ENCODE measurements around the gene ZDHHC22.
"Not testable (repeated sequence)": the region's sequence is repeated elsewhere in the genome, so short reads cannot be mapped to it uniquely, and the experiment has no call there.

Gene ZDHHC22, protein sequence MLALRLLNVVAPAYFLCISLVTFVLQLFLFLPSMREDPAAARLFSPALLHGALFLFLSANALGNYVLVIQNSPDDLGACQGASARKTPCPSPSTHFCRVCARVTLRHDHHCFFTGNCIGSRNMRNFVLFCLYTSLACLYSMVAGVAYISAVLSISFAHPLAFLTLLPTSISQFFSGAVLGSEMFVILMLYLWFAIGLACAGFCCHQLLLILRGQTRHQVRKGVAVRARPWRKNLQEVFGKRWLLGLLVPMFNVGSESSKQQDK

DNA sequence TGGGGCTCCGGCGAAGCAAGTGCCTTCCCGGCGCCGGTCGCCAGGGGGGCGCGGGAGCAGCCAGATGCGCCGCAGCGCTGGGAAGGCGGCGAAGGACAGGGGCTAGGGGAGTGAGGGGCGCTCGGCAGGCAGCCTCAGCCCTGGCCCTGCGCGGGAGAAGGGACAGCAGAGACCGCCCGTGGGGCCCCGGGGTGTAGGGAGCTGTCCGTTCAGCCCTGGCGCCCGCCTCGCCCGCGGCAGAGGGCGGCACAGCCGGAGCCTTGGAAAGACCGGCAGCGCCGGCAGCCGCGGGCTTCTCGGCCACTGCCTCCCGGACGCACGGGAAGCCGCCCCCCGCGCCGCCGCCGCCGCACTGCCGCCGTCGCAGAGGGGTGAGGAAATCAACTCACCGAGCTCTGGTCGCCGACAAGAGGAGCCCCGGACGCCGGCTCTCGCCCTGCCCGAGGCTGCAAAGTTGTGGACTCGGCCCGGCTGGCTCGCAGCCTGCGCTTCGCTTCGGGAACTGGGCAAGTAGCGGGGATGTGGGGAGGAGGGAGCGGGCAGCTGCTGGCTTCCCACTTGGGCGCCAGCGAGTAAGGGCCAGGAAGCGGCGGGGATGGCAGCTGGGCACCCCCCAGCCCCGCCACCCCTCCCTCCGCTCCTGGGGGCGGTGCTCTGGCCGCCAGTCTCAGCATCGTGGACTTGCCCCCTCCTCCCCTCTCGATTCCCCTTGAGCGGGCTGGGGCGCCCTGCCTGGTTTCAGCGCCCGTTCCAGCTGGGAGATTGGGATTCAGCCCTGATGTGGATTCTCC, at the start of gene ZDHHC22:
ZDHHC22 (minus strand) TSS at position 578 of the 791 bp plus-strand sequence. CDS start 2,053 bp downstream, outside the sequence.
- DNase-seq: peak; percentile 64

DNA sequence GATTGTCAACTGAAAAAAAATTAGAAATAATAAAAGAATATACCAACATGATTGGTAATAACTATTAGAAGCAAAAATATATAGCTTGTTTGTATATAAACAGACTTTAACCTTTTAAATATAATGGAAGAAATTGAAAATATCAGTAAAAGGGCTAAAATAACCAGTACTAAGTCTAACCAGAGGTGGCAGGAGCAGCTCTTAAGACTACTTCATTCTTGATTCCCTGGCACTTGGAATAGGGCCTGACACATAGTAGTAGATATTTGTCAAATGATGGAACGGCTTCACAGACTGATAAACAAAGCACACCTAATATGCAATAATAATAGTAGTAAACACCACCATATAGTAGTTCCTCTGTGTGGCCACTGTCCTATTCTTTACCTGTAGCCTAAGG, 49.4 kb upstream of the ZDHHC22 start:
- DNase-seq: no peak

DNA sequence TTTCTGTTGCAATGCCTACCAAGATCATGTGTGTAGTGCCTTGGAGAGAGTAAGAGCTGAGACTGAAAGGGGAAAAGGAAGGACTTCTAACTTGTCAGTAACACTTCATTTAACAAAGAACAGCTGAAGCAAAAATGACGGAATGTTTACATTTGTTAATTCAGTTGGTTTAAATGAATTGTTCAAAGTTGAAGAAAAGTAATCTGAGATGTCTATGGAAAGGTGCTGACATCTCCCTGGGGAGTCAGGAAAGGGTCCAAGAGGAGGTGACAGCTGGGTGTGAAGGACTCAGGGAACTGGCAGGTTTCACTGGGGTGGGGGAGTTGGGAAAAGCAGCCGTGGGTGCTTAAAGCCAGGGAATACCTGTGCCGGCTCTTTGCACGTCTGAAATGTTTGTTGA, 47.9 kb upstream of the ZDHHC22 start:
- no peak for DNase-seq

DNA sequence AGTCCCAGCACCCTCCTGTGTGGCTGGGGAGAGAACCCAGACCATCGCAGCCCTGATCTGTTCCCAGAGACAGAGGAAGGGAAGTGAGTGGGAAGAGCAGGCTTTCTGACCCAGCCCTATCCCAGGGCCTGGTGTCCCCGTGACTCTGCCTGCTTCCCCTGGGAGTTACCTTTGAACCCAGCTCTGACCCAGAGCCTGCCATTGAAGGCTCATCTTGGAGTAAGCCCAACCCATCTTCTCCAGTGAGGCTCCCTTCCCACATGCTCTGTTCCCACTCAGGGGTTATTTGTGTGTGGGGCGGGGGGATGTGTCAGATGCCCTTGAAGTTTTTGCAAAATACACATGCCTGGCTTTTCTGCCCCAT, 46.0 kb upstream of the ZDHHC22 start:
- DNase-seq: no peak

DNA sequence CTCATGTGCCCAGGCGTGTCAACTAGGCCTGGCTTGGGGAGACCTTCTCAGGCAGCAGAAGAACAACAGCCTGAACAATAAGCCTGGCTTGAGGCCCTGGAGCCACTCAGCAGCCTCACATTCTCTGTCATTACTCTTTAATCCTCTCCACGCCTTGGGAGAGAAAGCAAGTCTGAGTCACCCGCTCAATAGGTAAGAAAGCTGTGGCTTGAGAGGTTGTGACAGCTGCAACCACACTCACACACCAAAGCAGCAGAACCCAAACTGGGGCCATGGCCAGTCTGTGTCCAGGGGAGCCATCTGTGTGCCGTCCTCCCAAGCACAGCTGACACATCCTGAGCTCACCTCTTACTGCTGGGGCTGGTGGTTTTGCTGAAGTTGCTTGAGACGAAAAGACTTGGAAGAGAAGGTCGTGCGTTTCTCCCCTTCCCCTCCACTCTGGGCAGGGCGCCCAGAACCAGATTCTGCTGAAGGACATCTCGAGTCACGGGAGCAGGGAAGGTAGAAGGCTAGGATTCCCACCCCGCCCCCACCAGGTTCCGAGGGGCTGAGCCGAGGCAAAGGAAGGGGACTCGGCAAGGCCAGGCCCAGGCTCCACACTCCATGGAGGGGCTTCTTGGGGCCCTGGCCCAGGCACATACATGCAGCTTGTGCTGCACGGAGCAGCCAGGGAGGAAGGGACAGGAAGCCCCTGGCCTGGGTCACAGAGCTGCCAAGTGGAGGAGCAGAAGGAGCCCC, 45.5 kb upstream of the ZDHHC22 start:
- DNase-seq: no peak

DNA sequence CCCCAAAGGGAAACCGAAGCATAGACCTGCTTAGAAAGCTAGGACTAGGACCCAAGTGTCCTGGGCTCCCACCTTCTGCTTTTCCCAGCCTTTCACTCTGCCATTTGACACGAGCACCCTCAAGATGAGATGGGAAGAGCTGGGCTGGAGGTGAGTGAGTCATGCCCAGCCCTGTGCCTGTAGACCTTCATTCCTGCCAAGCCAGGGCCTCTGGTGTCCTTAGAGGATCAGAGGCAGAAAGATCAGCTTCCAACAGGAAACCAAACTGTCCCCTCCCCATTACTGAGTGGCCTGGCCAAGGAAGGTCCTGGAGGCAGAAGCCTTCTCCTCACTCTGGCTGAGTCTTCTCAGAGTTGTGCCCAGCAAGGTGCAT, 43.5 kb upstream of the ZDHHC22 start:
- DNase-seq: no peak

DNA sequence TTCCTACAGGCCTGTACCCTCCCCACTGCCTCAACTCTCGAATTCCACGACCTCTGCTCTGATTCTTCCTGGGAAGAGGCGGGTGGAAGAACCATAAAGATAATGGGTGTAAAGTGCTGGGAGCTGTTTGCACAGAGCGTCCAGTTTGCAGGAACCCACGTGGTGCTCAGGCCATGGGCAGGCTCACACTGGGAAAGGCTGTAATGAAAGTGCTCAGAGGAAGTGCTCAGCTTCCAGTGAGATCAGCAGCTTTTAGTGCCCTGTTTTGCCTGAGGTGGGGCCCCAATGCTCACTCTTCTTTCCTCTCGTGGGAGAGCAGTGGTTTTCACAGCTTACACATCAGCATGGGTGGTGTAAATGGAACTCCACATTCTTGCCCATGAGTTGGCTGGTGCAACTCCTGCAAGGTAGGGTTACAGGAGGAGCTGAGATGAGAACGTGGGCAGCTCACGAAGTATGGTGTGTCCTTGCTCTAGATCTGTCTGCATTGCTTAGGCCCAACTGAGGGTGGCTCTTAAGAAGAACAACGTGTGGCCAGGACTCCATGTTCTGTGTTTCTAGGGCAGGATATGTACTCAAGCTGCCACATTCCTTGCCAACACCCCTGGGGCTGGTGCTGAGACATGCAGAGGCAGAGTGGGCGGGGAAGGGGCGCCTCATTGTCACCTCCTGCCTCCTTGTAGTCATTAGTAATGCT, 43.0 kb upstream of the ZDHHC22 start:
- no peak for DNase-seq

GRCh38 chr14:77183896-77184295, 42.3 kb upstream of the ZDHHC22 start:
- no peak for DNase-seq

DNA sequence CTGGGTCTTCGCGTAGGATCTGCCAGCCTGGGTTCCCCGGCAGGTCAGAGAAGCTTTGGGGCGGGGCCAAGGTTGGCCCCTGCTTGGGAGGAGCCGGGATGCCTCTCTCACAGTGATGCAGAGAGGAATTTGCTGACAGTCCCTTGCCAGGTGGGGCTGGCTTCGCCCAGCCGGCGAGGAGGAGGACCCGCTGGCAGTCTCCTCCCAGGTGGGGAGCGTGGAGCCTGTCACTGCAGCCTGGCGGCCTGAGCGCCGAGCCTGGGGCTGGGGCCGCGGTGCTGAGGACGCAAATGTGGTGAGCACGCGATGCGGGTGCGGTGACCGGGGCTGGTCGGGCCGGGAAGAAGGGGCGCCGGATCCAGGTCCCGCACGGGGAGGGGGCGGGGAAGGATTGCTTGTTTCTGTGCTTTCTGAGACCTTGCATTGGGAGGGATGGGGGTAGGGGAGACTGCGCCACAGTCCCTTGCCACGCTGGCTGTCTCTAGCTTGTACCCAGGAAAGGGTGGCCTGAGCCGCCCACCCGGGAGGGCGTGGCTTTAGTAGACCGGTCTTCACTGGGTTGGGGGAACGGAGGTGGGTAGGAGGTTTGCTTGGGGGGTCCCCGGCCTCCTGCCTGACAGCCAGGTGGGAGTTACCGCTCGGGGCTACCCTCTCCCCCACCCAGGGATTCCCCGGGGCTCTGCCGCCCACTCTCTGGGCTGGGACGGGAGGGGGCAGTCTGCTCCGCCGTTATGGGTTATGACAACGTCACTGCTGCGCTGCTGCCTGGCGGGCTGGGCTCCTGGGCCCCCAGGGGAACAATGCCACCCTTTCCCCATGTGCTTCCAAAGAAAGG, 40.2 kb upstream of the ZDHHC22 start, which contains the start of gene TMEM63C:
TMEM63C (plus strand) TSS at position 196 of the 835 bp plus-strand sequence. CDS start 37,016 bp downstream, outside the sequence.
- no peak for DNase-seq

- no peak for DNase-seq
Measured at GRCh38 chr14:77180726-77181602, 39.4 kb upstream of the ZDHHC22 start.

- DNase-seq: no peak
Measured at GRCh38 chr14:77178656-77179055, 37.1 kb upstream of the ZDHHC22 start.

DNA sequence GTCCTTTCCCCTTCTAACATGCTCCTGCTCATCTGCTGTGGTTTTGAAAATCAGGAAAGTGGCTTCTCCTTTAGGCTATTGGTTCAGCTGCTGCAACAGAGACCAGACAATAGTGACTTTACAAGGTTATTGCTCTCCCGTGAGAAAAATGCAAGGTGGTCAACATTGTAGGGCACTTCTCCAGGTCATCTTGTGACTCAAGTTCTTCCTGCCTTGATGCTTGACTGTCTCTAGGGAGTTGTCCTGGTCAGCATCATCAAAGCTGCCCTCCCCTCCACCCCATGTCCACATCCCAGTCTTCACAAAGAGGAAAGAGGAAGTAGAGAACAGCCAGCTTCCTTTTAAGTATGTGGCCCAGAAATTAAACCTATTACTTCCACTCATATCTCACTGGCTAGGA, 36.1 kb upstream of the ZDHHC22 start:
- no peak for DNase-seq

- no peak for DNase-seq
Measured at GRCh38 chr14:77175843-77176242, 34.3 kb upstream of the ZDHHC22 start.

GRCh38 chr14:77173911-77174617, 32.5 kb upstream of the ZDHHC22 start:
- not testable (repeated sequence) for DNase-seq

- DNase-seq: no peak
Measured at GRCh38 chr14:77172916-77173315, 31.3 kb upstream of the ZDHHC22 start.

GRCh38 chr14:77170045-77170444, 28.5 kb upstream of the ZDHHC22 start:
- DNase-seq: no peak

DNA sequence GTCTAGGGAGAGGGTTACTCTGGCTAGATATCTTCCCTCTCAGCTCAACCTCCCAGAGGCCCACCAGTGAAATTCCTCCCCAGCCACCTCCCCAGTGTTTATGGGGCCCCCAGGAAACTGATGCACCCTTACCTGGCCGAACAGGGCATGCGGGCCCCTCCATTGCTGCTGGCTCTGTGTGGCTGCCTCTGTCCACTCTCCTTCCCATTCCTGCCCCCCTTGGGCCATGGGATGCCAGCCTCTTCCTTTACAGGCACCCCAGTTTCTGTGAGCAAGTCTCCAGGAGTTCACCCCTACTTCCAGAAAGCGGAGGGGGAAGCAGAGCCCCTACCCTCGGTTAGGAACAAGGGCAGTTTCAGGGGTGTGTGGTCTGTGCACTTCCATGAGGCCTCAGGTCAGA, 19.4 kb upstream of the ZDHHC22 start:
- no peak for DNase-seq

GRCh38 chr14:77158882-77159255, 17.3 kb upstream of the ZDHHC22 start:
- no peak for DNase-seq

DNA sequence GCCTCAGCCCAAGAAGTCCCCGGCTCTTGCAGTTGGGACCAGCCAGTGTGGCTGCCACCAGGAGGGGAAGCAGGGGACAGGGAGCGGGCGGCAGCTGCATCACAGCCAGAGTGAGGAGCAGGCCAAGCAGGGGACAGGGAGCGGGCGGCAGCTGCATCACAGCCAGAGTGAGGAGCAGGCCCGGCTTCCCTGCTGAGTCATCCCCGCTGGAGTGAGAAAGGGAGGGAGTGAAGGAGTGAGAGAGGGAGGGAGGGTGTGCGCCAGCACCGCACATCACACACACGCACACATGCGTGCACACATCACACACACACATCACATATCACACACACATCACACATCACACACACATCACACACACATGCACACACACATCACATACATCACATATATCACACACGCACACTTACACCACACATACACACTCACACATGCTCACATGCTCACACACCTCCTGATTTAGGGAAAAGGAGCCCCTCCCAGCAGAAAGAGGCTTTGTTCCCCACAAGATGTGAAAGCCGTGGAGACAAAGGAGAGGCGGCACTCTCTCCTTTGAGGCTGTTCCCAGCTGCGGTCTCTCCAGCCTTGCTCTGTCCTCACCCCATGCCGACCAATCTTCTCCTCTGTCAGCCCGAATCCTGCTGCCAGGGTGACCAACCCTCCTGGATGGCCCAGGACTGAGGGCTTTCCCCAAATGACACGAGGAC, 16.7 kb upstream of the ZDHHC22 start:
- DNase-seq: peak; percentile 54

DNA sequence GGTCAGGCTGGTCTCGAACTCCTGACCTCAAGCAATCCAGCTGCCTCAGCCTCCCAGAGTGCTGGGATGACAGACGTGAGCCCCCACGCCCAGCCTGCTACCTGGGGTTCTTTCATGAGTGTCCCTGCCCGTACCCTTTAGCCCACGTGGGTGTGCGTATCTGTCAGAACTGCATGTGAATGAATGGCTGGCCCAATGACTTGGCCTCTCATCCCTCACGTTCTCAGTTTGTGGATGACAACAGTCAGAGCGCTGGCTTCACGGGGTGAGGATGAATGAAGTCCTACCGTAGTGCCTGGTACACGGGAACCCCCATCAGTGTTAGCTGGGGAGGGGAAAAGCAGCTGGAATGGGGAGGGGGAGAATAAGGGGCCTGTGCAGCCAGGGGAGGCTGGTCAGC, 16.1 kb upstream of the ZDHHC22 start:
- no peak for DNase-seq

Data from right forelimb (tissue), 1 donor.